Measurements from ENCODE around the gene HOXD1.

DNA sequence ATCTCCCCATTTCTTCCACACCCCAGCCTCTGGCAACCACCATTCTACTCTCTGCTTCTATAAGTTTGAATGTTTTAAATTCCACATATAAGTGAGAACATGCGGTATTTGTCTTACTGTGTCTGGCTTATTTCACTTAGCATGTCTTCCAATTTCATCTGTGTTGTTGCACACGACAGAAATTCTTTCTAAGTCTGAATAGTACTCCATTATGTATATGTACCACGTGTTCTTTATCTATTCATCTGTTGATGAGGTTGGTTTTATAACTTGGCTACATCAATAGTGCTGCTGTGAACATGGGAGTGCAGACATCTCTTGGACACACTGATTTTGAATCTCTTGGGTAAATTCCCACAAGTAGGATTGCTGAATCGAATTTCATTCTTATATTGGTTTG, 49.0 kb downstream of the HOXD1 start:
- TF ChIP-seq EZH2 (IDR thresholded peaks at IDR 0.05; ENCODE audit: borderline replicate concordance, low read length): no peak
- TF ChIP-seq, protein P1, sequence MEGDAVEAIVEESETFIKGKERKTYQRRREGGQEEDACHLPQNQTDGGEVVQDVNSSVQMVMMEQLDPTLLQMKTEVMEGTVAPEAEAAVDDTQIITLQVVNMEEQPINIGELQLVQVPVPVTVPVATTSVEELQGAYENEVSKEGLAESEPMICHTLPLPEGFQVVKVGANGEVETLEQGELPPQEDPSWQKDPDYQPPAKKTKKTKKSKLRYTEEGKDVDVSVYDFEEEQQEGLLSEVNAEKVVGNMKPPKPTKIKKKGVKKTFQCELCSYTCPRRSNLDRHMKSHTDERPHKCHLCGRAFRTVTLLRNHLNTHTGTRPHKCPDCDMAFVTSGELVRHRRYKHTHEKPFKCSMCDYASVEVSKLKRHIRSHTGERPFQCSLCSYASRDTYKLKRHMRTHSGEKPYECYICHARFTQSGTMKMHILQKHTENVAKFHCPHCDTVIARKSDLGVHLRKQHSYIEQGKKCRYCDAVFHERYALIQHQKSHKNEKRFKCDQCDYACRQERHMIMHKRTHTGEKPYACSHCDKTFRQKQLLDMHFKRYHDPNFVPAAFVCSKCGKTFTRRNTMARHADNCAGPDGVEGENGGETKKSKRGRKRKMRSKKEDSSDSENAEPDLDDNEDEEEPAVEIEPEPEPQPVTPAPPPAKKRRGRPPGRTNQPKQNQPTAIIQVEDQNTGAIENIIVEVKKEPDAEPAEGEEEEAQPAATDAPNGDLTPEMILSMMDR (conservative IDR thresholded peaks at IDR 0.05 in 1 of 2, IDR thresholded peaks at IDR 0.05 in 1 of 2; ENCODE audit: extremely low read depth in 1 of 2, insufficient read depth in 1 of 2, low read depth in 1 of 2, low read length in 2 of 2): no peak
